HG02798 (cell line): ENCODE results near the gene DEFB119.
"Not testable (repeated sequence)": the region's sequence is repeated elsewhere in the genome, so short reads cannot be mapped to it uniquely, and the experiment has no call there.

Experiments
- ATAC-seq: cut with Tn5 transposase; IDR thresholded peaks from one replicate; pipeline ENCODE4 v1.9.1; 2021; ENCODE audit warnings: mild to moderate bottlenecking; ENCODE audit not compliant: unreplicated experiment, poor library complexity

The DEFB119 gene

DNA sequence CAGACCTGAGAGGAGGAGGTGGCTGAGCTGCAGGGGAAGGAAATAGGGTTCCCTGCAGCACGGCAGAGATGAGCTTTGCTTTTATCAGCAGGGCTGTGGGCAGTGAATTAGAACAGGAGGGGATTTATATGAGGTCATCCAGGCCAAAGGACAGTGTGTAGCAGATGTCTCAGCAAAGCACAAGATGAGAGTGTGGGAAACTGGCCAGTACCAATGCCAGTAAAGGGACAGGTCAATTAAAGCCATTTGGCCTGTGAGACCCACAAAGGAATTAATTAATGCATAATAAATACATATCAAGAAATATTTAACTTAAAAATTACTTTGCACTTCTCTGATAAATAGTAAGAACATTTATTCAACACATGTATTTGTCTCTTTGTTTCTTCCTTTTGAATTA lies at the start of gene DEFB119:
DEFB119 (minus strand) TSS at position 101 of the 400 bp plus-strand sequence. CDS start 107 bp downstream, outside the sequence.
- ATAC-seq: no peak

DNA sequence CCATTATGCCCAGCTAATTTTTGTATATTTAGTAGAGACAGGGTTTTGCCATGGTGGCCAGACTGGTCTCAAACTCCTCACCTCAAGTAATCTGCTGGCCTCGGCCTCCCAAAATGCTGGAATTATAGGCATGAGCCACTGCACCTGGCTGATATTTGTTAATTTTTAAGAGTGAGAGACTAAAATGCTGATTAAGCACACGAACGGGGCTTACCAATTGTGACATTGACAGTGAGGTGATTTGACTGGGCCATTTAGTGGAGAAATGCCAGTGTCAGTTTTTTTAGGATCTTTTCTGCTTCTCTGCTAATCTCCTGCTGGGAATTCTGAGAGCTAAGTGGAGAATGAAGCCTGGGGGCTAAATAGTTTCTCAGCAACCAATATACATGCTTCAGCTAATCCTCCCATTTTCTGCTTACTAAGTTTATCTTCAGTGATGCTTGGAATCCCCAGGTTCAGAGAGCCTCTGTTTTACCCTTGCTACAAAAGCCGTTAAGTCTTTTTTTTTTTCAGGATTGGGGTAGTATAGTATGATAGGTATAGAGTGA lies 40.3 kb upstream of the DEFB119 start:
- no peak for ATAC-seq

DNA sequence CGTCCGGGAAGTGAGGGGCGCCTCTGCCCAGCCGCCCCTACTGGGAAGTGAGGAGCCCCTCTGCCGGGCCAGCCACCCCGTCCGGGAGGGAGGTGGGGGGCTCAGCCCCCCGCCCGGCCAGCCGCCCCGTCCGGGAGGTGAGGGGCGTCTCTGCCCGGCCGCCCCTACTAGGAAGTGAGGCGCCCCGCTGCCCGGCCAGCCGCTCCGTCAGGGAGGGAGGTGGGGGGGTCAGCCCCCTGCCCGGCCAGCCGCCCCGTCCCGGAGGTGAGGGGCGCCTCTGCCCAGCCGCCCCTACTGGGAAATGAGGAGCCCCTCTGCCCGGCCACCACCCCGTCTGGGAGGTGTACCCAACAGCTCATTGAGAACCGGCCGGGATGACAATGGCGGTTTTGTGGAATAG lies 37.2 kb upstream of the DEFB119 start:
- ATAC-seq: not testable (repeated sequence)

- not testable (repeated sequence) for ATAC-seq
Observed at GRCh38 chr20:31426891-31427551, 36.6 kb upstream of the DEFB119 start.

GRCh38 chr20:31425797-31426196 lies 35.4 kb upstream of the DEFB119 start:
- ATAC-seq: no peak

- ATAC-seq: no peak
Observed at GRCh38 chr20:31418307-31418706, 27.9 kb upstream of the DEFB119 start.

- ATAC-seq: no peak
Observed at GRCh38 chr20:31415653-31416052, 25.3 kb upstream of the DEFB119 start.

- no peak for ATAC-seq
Observed at GRCh38 chr20:31414381-31414780, 24.0 kb upstream of the DEFB119 start.

DNA sequence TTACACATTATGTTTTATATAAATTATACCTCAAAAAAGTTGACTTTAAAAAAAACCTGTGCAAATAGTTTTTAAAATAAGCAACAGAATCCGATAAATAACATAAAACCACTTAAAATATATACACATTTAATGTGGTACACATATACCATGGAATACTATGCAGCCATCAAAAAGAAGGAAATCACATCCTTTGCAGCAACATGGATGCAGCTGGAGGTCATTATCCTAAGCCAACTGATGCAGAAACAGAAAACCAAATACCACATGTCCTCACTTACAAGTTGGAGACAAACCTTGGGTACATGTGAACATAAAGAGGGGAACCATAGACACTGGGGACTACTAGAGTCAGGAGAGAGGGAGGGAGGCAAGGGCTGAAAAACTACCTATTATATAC lies 19.6 kb upstream of the DEFB119 start:
- no peak for ATAC-seq

DNA sequence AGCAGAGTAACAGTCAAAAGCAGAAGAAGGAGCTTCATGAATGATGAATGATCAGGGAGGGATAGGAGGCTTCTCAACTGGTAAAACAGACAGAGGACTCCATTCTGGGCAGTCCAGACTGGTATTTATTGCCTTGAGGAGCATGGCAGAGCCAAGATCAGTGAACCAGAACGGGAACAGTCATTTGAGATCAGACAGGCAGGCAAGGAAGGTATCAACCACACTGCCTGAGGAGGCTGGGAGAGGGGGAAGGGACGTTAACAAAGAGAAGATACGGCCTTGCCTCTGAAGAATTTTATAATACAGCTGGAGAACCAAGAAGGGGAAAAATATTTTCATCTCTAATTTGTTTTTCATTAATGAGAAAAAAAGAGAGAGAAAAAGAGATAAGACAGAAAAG lies 15.7 kb upstream of the DEFB119 start, which contains the start of gene DEFB121:
DEFB121 (minus strand) TSS at position 101 of the 400 bp plus-strand sequence; CDS start at position 38, 63 bp downstream.
- no peak for ATAC-seq

- ATAC-seq: no peak
Observed at GRCh38 chr20:31403886-31404285, 13.5 kb upstream of the DEFB119 start.

DNA sequence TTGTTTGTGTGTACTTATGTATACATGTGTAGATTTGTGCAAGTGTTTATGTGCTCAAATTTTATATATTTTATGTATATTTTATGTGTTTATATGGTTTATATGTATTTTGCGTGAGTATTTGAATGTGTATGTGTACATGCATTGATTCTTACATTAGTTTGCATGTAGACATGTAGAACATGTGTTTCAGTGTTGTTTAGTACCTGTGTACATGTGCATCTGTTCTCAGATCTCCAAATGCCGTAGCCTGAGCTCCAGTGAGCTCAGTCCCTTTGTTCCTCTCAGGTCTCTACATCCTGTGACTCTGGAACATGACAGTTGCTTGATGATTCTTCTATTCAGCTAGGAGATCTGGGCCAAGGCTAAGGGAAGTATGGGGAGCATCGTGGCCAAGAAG lies 4.5 kb upstream of the DEFB119 start:
- ATAC-seq: no peak

DNA sequence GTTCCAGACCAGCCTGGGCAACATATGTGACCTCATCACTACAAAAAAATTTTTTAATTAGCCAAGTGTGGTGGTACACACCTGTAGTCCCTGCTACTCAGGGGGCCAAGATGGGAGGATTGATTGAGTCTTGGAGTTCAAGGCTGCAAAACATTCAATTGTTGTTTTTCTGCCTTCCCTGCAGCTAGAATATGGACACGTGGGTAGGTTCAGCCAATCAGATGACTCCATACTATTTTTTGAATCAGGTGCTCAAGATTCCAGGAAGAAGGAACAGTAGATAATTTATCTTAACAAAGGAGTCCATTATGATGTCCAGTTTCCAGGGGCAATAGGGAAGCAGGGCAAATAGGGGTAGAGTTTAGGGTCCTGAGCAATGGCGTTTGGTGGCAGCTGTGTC lies 2.4 kb upstream of the DEFB119 start:
- ATAC-seq: no peak

GRCh38 chr20:31374346-31374745 lies 16.0 kb downstream of the DEFB119 start:
- no peak for ATAC-seq

GRCh38 chr20:31368301-31368700 lies 22.1 kb downstream of the DEFB119 start, which contains the start of gene DEFB118:
Gene DEFB118, plus strand, starts transcription at chr20:31368601. Its CDS starts 50 bp downstream, at chr20:31368651.
- ATAC-seq: no peak

GRCh38 chr20:31364272-31364671 lies 26.1 kb downstream of the DEFB119 start:
- not testable (repeated sequence) for ATAC-seq

DNA sequence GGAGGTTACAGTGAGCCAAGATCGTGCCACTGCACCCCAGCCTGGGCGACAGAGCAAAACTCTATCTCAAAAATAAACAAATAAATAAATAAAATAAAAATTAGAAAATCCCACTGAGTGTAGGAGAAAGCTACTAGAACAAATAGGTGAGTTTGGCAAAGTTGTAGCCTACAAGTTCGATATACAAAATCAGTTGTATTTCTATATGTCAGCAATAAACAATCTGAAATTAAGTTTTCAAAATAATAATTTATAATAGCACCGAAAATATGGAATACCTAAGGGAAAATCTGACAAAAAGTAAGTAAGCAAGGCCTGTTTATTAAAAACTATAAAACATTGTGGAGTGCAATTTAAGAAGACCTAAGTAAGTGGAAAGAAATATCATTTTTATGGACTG lies 27.1 kb downstream of the DEFB119 start:
- ATAC-seq: no peak

GRCh38 chr20:31355981-31356380 lies 34.4 kb downstream of the DEFB119 start:
- no peak for ATAC-seq

- ATAC-seq: no peak
Observed at GRCh38 chr20:31341470-31341869, 48.9 kb downstream of the DEFB119 start.

GRCh38 chr20:31330893-31331292 lies 59.5 kb downstream of the DEFB119 start:
- ATAC-seq: no peak
